Measurements from ENCODE around the gene AKR1C3.
"Not testable (repeated sequence)": the region's sequence is repeated elsewhere in the genome, so short reads cannot be mapped to it uniquely, and the experiment has no call there.

- TF ChIP-seq CTCF (conservative IDR thresholded peaks at IDR 0.05; ENCODE audit: low read depth, low read length); EZH2 (IDR thresholded peaks at IDR 0.05; ENCODE audit: low read length, unreplicated experiment): not testable (repeated sequence)
These were observed 25.8 kb downstream of the AKR1C3 start for GRCh38 chr10:5119997-5120396.
